Fibroblast of the conjunctiva (primary cell): ENCODE measurements around the gene SMIM34.

Experiments
- DNase-seq: peaks from one replicate; pipeline ENCODE4 v3.0.0-alpha.2; 2010; ENCODE audit warnings: low read depth

The SMIM34 gene

DNA sequence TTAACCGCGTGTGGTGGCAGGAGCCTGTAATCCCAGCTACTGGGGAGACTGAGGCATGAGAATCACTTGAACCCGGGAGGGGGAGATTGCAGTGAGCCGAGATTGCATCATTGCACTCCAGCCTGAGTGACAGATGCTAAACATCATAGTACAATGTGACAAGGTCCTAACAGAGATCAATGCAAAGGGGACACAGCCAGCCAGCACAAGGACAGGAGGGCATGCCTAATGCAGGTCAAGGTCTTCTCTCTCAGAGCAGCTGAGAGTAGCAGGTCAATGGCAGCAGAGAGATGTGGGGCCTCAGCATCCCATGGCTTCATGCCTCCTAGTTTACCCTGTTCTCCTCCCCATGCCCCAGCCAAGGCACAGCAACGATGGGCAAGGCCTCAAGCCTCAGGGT is 51.4 kb downstream of the SMIM34 start:
- DNase-seq: no peak

DNA sequence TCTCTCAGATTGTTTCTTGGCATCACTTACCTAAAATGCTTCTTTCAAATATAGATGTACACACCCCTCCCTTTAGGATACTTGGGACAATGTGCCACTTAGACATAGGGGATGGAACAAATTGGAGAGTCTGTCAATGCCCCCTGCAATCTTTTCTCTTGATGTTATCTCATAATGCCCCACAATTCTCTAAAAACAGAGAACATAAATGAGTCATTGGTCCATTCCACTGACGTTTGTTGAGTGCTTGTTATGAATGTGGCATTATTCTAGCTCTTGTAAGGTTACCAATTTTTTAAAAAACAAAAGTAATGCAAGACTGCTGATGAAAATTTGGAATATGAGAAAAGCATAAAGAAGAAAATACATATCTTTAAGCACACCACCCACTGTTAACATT is 54.0 kb downstream of the SMIM34 start:
- no peak for DNase-seq
